SHP77 treated with DMSO at 0.1 percent for 48 hours (cell line): ENCODE results near the gene RASGRF2.

Experiments
- DNase-seq: peaks from one replicate; lab custom pipeline; 2025; lab: John Stamatoyannopoulos, UW

Gene RASGRF2

GRCh38 chr5:81140441-81140840, 180.3 kb downstream of the RASGRF2 start:
- DNase-seq: no peak

- no peak for DNase-seq
These were observed 180.8 kb downstream of the RASGRF2 start for GRCh38 chr5:81140943-81141342.

DNA sequence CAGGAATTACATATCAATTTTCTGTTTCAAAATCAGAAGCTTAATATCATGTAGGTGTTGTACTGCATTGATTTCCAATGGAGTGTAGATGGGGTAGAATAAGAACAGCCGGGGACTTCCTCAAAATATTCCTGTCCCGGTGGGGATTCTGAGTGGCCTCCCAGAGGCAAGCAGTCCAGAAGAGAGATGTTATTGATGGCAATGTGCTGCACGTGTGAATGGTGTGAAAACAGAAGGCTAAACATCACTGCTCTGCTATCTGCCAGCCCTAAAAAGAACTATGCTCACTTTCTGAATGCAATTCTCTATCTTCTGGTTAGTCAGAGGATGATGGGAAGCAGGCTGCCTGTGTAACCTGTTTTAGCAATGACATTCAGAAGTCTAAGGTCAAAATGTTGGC, 181.9 kb downstream of the RASGRF2 start:
- DNase-seq: no peak

- DNase-seq: no peak
These were observed 185.3 kb downstream of the RASGRF2 start for GRCh38 chr5:81145329-81145935.

GRCh38 chr5:81146031-81146430, 185.9 kb downstream of the RASGRF2 start:
- DNase-seq: no peak

DNA sequence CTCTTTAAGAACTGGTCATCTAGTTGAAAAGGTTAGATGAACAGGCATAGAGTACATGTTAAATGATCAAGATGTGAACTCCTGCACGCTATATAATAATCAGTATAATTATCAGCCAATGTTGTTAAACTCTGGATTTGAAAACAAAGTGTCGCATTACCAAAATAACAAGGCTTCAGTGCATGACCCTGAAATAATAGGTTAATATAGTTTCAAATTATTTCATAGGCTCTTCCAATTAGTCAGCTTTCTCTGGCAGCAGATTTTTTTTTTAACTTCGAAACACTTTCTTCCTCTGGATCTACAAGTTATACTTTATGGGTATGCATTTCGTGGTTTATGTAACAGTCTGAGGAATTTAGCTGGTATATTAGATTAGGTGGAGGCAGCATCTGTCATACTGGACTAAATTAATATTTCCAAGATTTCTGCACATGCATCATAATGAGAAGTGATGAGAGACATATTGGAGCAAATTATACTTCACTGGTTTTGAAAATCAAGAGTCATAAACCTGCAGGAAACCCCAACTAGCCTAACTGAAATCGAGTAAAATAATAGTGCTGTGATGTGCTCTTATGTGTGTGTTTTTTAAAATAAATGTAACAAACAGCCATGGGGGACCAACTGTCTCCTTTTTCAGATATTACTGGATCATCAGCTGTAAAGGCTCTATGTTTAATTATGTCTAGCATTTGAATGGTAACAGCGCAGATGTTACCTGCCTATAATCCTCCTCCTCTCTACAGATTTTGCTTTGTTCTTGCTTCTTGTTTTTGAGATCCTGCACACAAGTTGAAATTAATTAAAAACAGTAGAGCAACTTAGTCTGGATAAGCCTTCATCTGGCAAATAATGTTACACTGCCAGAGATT, 187.1 kb downstream of the RASGRF2 start:
- DNase-seq: no peak

- DNase-seq: no peak
These were observed 187.9 kb downstream of the RASGRF2 start for GRCh38 chr5:81147886-81148571.

- no peak for DNase-seq
These were observed 191.4 kb downstream of the RASGRF2 start for GRCh38 chr5:81151546-81151945.

- no peak for DNase-seq
These were observed 194.6 kb downstream of the RASGRF2 start for GRCh38 chr5:81154725-81155124.

GRCh38 chr5:81156732-81157131, 196.6 kb downstream of the RASGRF2 start:
- DNase-seq: no peak

GRCh38 chr5:81161012-81161601, 200.9 kb downstream of the RASGRF2 start:
- DNase-seq: no peak

DNA sequence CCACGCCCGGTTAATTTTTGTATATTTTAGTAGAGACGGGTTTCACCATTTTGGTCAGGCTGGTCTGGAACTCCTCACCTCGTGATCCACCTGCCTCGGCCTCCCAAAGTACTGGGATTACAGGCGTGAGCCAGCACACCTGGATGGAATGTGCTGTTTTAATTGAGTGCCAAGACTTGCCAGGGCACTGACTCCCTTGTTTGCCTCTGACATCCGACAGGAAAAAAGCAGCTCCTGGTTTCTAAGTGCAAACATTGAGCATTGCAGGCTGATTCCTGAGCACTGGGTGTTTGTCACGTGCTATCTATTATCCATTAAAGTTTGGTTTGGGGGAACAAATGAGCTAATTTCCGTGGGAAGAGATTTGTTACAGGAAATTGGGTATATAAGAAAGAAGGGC, 202.3 kb downstream of the RASGRF2 start:
- DNase-seq: no peak

GRCh38 chr5:81163651-81164050, 203.5 kb downstream of the RASGRF2 start:
- DNase-seq: no peak

DNA sequence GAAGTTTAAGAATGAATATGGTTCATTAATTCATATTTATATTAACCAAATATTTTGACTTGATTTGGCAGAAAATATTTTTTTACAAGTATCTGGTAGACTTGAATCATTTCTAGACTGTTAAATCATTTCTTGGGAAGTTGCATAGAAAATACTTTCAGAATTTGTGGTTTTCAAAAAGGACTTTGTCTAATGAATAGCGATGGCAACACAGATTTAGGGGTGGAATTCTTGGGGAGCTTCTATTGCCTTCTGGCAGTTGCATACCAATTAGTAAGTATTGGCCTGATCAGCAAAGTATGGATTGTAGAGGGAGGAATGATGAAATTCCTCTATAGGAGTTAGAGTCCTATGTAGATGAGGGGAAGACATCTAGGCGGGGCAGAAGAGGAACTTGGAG, 204.3 kb downstream of the RASGRF2 start:
- DNase-seq: no peak

DNA sequence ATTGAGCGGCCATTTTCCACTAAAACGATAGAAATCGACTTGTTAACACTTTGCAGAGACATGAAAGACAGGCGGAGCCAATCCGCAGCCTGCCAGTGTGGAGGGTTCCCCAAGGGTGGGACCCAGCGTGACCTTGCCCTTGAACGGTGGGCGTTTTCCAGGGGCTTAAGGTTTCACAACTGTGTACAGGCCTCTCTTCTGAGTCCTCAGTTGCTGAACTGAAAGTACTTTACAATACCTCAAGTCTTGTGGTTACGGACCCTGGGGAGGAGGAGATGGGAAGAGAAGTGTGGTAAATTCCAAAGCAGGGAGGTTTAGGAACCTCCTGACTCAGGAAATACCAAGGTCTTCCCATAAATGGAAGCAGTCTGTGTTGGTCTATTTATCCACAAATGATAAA, 204.8 kb downstream of the RASGRF2 start:
- DNase-seq: no peak

- peak; percentile 28 for DNase-seq
These were observed 205.4 kb downstream of the RASGRF2 start for GRCh38 chr5:81165493-81166119.

GRCh38 chr5:81166430-81166829, 206.3 kb downstream of the RASGRF2 start:
- no peak for DNase-seq

DNA sequence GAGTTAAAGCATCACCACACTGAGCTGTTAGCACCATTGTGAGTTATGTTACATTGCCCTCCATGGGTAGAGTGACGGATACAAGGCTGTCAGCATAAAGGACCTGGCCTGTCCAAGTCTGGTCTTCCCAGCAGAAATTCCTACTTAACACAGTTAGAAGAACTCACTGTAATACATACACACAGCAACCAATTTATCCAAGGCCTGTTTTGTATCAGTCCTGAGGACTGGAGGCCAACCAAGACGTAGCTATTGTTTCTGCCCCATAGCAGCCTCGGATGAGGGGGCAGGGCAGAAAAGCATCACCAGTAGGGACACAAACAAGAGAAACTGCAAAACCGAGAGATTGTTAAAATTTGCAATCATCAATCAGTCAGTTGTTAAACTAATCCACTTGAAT, 206.9 kb downstream of the RASGRF2 start:
- DNase-seq: no peak

- no peak for DNase-seq
These were observed 207.4 kb downstream of the RASGRF2 start for GRCh38 chr5:81167544-81167943.

DNA sequence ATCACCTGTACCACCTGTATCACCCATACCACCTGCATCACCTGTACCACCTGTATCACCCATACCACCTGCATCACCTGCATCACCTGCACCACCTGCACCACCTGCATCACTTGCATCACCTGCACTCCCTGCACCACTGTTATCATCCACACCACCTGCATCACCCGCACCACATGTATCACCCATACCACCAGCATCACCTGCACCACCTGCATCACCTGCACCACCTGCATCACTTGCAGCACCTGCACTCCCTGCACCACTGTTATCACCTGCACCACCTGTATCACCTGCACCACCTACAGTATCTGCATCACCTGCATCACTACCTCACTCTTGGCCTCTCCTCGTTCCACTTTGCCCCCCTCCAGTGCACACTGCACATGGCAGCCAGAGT, 209.8 kb downstream of the RASGRF2 start:
- no peak for DNase-seq

GRCh38 chr5:81171769-81172168, 211.6 kb downstream of the RASGRF2 start:
- no peak for DNase-seq

DNA sequence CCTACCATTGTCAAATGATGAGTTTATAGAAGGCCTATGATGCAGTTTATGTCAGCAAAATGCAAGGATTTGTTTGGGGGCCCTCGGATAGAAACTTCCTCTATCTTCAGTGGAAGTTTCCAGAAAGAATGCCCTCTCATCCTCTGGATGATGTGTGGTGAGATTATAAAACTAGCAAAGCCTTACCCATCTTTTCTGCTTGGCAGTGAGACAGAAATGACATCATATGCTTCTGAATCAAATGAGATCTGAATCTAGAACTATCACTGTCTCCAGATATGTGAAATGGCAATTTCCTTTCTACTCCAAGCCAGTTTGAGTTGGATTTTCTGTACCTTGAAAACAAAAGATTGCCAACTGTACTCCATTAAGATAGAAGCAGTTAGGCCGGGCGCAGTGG, 212.5 kb downstream of the RASGRF2 start:
- DNase-seq: no peak
